ENCODE results near the gene PGM3.

The PGM3 gene

DNA sequence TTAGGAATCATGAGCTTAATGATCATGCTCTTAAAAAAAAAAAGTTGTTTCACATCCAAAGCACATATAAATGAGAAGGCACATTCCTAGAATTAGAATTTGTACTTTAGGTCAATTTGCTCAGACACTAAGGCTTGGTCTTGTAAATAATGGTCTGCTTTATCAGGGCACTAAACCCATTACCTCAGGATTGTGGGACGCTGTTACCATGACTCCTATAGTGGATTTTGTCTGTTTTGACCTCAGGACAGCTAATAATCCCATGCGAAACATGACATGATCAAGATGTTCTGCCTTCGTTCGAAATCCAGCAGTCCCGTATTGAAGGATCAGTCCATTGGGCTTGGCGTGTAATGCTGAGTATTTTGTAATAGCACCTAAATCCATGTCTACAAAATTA is 2.4 kb downstream of the PGM3 start:
- Histone ChIP-seq H3K4me3 (replicated peaks; ENCODE audit: low read depth, low read length) (no peak overlapping the region), H3K27me3 (replicated peaks; ENCODE audit: control insufficient read depth, insufficient read depth, low read length) (no peaks in the 10 kb centered on the region), H3K36me3 (ENCODE audit: control insufficient read depth, insufficient read depth, low read length) (peaks cover 8% of the 10 kb centered on the region)
- TF ChIP-seq, protein P1, sequence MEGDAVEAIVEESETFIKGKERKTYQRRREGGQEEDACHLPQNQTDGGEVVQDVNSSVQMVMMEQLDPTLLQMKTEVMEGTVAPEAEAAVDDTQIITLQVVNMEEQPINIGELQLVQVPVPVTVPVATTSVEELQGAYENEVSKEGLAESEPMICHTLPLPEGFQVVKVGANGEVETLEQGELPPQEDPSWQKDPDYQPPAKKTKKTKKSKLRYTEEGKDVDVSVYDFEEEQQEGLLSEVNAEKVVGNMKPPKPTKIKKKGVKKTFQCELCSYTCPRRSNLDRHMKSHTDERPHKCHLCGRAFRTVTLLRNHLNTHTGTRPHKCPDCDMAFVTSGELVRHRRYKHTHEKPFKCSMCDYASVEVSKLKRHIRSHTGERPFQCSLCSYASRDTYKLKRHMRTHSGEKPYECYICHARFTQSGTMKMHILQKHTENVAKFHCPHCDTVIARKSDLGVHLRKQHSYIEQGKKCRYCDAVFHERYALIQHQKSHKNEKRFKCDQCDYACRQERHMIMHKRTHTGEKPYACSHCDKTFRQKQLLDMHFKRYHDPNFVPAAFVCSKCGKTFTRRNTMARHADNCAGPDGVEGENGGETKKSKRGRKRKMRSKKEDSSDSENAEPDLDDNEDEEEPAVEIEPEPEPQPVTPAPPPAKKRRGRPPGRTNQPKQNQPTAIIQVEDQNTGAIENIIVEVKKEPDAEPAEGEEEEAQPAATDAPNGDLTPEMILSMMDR (IDR thresholded peaks at IDR 0.05; ENCODE audit: insufficient read depth, low read length, poor library complexity, severe bottlenecking), result no peak
- DNase-seq (ENCODE audit: extremely low read depth, insufficient read length), result no peak

DNA sequence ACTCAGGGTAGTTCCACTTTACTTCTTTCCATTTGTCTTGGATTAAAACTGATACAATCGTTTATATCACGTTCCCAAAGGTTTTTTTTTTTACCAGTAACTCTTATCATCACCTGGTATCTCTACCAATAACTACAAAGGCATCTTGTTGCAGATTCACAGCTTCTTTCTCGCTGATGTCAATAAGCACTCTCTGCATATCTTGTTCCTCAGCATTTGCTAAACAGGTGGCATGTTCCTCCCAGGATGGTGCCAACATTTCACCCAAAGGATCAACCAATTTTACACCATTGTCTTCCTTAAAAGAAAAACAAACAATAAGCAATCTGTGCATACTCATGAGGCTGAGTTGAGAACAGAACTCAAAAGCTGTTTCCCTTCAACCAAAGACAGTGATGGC is 4.6 kb downstream of the PGM3 start:
- Histone ChIP-seq H3K36me3 (ENCODE audit: control insufficient read depth, insufficient read depth, low read length) (peaks cover 8% of the 10 kb centered on the region), H3K27me3 (replicated peaks; ENCODE audit: control insufficient read depth, insufficient read depth, low read length) (no peaks in the 10 kb centered on the region), H3K4me3 (replicated peaks; ENCODE audit: low read depth, low read length) (no peak overlapping the region)
- TF ChIP-seq, protein P1 (IDR thresholded peaks at IDR 0.05; ENCODE audit: insufficient read depth, low read length, poor library complexity, severe bottlenecking), result no peak
- DNase-seq (ENCODE audit: extremely low read depth, insufficient read length), result no peak

DNA sequence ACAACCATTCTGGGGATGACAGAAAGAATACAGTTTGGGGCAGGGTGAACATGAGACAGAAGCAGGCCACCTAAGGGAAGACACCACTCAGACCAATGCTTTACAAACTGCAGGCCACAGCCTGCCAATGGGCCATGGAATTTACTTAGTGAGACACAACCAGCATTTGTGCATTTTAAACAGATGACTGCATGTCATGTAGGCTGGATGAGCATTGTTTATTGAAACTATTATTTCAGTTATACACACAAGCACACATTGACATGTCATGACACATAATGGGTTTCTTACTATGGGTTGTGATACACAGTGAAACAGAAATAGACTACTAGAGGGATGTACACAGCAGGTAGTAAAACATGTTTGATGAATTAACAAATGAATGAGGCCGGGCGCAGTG is 8.0 kb downstream of the PGM3 start:
- TF ChIP-seq, protein P1 (IDR thresholded peaks at IDR 0.05; ENCODE audit: insufficient read depth, low read length, poor library complexity, severe bottlenecking), result no peak
- DNase-seq (ENCODE audit: extremely low read depth, insufficient read length), result no peak
- Histone ChIP-seq H3K4me3 (replicated peaks; ENCODE audit: low read depth, low read length) (no peak overlapping the region), H3K36me3 (ENCODE audit: control insufficient read depth, insufficient read depth, low read length) (peaks cover 16% of the 10 kb centered on the region), H3K27me3 (replicated peaks; ENCODE audit: control insufficient read depth, insufficient read depth, low read length) (no peaks in the 10 kb centered on the region)

DNA sequence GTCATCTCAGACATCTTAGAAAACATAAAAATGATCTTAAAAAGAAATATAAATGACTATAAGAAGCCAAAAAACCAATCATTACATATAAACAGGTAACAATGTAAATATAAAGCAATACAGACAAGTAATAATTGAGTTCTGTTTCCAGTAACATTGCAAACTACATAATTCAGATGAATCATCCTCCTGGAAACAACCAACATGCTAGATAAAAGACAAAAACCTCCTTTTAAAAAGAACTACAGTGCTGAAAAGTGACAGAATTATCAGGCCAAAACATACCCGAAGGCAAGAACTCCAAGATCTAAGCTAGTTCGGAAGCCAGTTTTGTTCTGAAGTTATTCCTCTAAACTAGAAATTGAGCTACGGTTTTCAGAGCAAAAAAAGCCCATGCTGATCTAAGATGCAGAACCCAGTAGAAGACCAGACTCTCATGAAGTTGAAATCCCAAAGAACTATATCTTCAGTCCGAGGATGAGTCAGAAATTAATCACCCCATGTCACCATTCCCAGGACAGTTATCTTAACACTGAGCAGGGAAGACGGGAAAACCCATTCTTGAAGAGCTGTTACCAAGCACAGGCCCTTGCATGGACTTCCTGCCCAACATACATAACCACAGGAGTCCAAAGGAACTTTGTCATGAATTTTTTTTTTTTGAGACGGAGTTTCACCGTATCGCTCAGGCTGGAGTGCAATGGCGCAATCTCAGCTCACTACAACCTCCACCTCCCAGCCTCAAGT is 9.8 kb downstream of the PGM3 start:
- no peak overlapping the region for H3K4me3 ChIP-seq (replicated peaks; ENCODE audit: low read depth, low read length)
- H3K36me3 ChIP-seq (ENCODE audit: control insufficient read depth, insufficient read depth, low read length), result peaks cover 11% of the 10 kb centered on the region
- TF ChIP-seq, protein P1 (IDR thresholded peaks at IDR 0.05; ENCODE audit: insufficient read depth, low read length, poor library complexity, severe bottlenecking), result no peak
- DNase-seq (ENCODE audit: extremely low read depth, insufficient read length), result no peak
- H3K27me3 ChIP-seq (replicated peaks; ENCODE audit: control insufficient read depth, insufficient read depth, low read length), result no peaks in the 10 kb centered on the region

DNA sequence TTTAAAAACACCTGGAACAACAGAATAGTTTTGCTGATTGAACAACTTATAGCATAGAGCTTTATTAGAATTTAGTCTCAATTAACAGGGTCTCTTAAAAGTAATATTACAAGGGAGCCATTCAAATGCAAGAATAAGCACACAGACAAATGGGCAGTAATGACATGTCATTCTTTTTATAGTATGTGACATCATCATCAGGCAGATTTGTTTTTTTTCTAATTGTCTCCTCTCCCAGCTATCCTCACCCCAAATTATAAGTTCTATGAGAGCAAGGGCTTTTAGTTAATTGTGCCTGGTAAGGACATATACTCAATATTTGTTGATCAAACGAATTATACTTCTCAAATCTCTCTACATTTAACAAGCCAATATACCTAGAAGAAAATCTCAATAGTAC is 11.0 kb downstream of the PGM3 start:
- peaks cover 11% of the 10 kb centered on the region for H3K36me3 ChIP-seq (ENCODE audit: control insufficient read depth, insufficient read depth, low read length)
- H3K4me3 ChIP-seq (replicated peaks; ENCODE audit: low read depth, low read length), result no peak overlapping the region
- DNase-seq (ENCODE audit: extremely low read depth, insufficient read length), result no peak
- TF ChIP-seq, protein P1 (IDR thresholded peaks at IDR 0.05; ENCODE audit: insufficient read depth, low read length, poor library complexity, severe bottlenecking), result no peak
- no peaks in the 10 kb centered on the region for H3K27me3 ChIP-seq (replicated peaks; ENCODE audit: control insufficient read depth, insufficient read depth, low read length)
